ENCODE data around the gene CREG2.
"Not testable (repeated sequence)": the region's sequence is repeated elsewhere in the genome, so short reads cannot be mapped to it uniquely, and the experiment has no call there.

The CREG2 gene

GRCh38 chr2:101344137-101344536, 43.2 kb downstream of the CREG2 start:
- no peak for DNase-seq (ENCODE audit: low read depth)

- no peak for DNase-seq (ENCODE audit: low read depth)
Observed at GRCh38 chr2:101342625-101343008, 44.7 kb downstream of the CREG2 start.

- DNase-seq (ENCODE audit: low read depth) = peak; percentile 65
Observed at GRCh38 chr2:101341901-101342624, 45.2 kb downstream of the CREG2 start.

GRCh38 chr2:101341421-101341820, 45.9 kb downstream of the CREG2 start:
- peak; percentile 31 for DNase-seq (ENCODE audit: low read depth)

GRCh38 chr2:101340141-101340551, 47.2 kb downstream of the CREG2 start:
- no peak for DNase-seq (ENCODE audit: low read depth)

- no peak for DNase-seq (ENCODE audit: low read depth)
Observed at GRCh38 chr2:101339266-101339880, 47.9 kb downstream of the CREG2 start.

- DNase-seq (ENCODE audit: low read depth) = no peak
Observed at GRCh38 chr2:101337877-101338276, 49.4 kb downstream of the CREG2 start.

- DNase-seq (ENCODE audit: low read depth) = no peak
Observed at GRCh38 chr2:101332885-101333766, 54.2 kb downstream of the CREG2 start.

GRCh38 chr2:101331202-101331601, 56.1 kb downstream of the CREG2 start:
- no peak for DNase-seq (ENCODE audit: low read depth)

- peak; percentile 29 for DNase-seq (ENCODE audit: low read depth)
Observed at GRCh38 chr2:101330253-101330933, 56.9 kb downstream of the CREG2 start.

- no peak for DNase-seq (ENCODE audit: low read depth)
Observed at GRCh38 chr2:101329026-101329425, 58.3 kb downstream of the CREG2 start.

- DNase-seq (ENCODE audit: low read depth) = no peak
Observed at GRCh38 chr2:101328474-101329007, 58.8 kb downstream of the CREG2 start.

- DNase-seq (ENCODE audit: low read depth) = no peak
Observed at GRCh38 chr2:101327863-101328394, 59.4 kb downstream of the CREG2 start.

- DNase-seq (ENCODE audit: low read depth) = no peak
Observed at GRCh38 chr2:101325425-101325824, 61.9 kb downstream of the CREG2 start.

GRCh38 chr2:101316568-101316967, 70.7 kb downstream of the CREG2 start:
- not testable (repeated sequence) for DNase-seq (ENCODE audit: low read depth)

GRCh38 chr2:101311696-101312017, 75.6 kb downstream of the CREG2 start:
- no peak for DNase-seq (ENCODE audit: low read depth)

- no peak for DNase-seq (ENCODE audit: low read depth)
Observed at GRCh38 chr2:101310834-101311695, 76.2 kb downstream of the CREG2 start.

- no peak for DNase-seq (ENCODE audit: low read depth)
Observed at GRCh38 chr2:101310090-101310833, 77.0 kb downstream of the CREG2 start.

- DNase-seq (ENCODE audit: low read depth) = peak; percentile 89
Observed at GRCh38 chr2:101308432-101309210, 78.7 kb downstream of the CREG2 start, which contains the start of gene RNF149. RNF149 (minus strand) TSS chr2:101308701; CDS start chr2:101308588, 113 bp downstream.

All from activated T-cell treated with anti-CD3 and anti-CD28 coated beads for 48 hours (primary cell).